Measurements from ENCODE around the gene PRKCH. TPM values are rescaled to one million over a fixed set of nuclear protein-coding genes. Genes with fewer than 3 reads are reported as not detected.
A peak's percentile ranks its signal among the peaks of the same experiment; 100 is the strongest.

The PRKCH gene
- total RNA-seq, 1 experiment from 2014 or later: 5.2 TPM

GRCh38 chr14:61396279-61396678 is 74.9 kb downstream of the PRKCH start:
- no peak overlapping the region for H3K27ac ChIP-seq (ENCODE audit: insufficient read length, low read depth, low read length)
- no peak overlapping the region for H4K91ac ChIP-seq (ENCODE audit: insufficient read length, low read depth, low read length)
- no CpG with 5 or more reads among the region's 1 CpG for WGBS (ENCODE audit: extremely low coverage, insufficient read length, low lambda C conversion rate)
- no peak overlapping the region for H3K4ac ChIP-seq (ENCODE audit: low read depth, low read length)
- H3K36me3 Mint-ChIP-seq (ENCODE audit: insufficient read depth in 1 of 3, low read depth in 3 of 3): no peaks in the 10 kb centered on the region
- H2BK15ac ChIP-seq (ENCODE audit: low read depth, low read length): no peak overlapping the region
- no peak overlapping the region for H2BK120ac ChIP-seq (ENCODE audit: low read depth, low read length, poor library complexity, severe bottlenecking)
- H4K20me1 ChIP-seq (ENCODE audit: control insufficient read depth, insufficient read depth, insufficient read length): no peaks in the 10 kb centered on the region
- no peak overlapping the region for H3T11ph ChIP-seq (ENCODE audit: low read length)
- no peak overlapping the region for H3K56ac ChIP-seq (ENCODE audit: insufficient read length, low read depth, low read length)
- H3K9ac ChIP-seq (ENCODE audit: extremely low read depth, insufficient read length, low read length): no peak overlapping the region
- H2BK20ac ChIP-seq (ENCODE audit: low read depth, low read length, poor library complexity, severe bottlenecking): no peak overlapping the region
- no peak overlapping the region for H3K14ac ChIP-seq (ENCODE audit: insufficient read depth, low read length)
- peak overlapping the region in 1 of 3 experiments; percentile 12; a peak in 1 of 7 replicates for H3K27ac Mint-ChIP-seq
- H3K9me3 Mint-ChIP-seq: no peaks in the 10 kb centered on the region
- no peaks in the 10 kb centered on the region for H3K23me2 ChIP-seq (ENCODE audit: insufficient read length, low read depth, low read length, poor library complexity, severe bottlenecking)
- no peaks in the 10 kb centered on the region for H3K4me1 ChIP-seq (ENCODE audit: insufficient read depth, low read length)
- H3K4me2 ChIP-seq (ENCODE audit: insufficient read depth, insufficient read length, low read length): no peak overlapping the region
- no peak overlapping the region for H3K23ac ChIP-seq (ENCODE audit: insufficient read length, low read depth, low read length)
- no peaks in the 10 kb centered on the region for H3K79me1 ChIP-seq (ENCODE audit: insufficient read depth, low read depth, low read length, poor library complexity, severe bottlenecking)
- no peak overlapping the region for H2AFZ ChIP-seq (ENCODE audit: low read length)
- no peak overlapping the region for H4K8ac ChIP-seq (replicated peaks; ENCODE audit: insufficient read length, low read depth, low read length)
- no peaks in the 10 kb centered on the region; the same call in 1 of the 2 replicates for H3K27me3 Mint-ChIP-seq (ENCODE audit: low read depth)
- no peak overlapping the region for H3K4me3 Mint-ChIP-seq
- no peak overlapping the region for H4K5ac ChIP-seq (ENCODE audit: insufficient read length, low read depth, low read length)
- no peak overlapping the region for H2BK12ac ChIP-seq (ENCODE audit: insufficient read length, low read depth, low read length)
- TF ChIP-seq, protein P1, sequence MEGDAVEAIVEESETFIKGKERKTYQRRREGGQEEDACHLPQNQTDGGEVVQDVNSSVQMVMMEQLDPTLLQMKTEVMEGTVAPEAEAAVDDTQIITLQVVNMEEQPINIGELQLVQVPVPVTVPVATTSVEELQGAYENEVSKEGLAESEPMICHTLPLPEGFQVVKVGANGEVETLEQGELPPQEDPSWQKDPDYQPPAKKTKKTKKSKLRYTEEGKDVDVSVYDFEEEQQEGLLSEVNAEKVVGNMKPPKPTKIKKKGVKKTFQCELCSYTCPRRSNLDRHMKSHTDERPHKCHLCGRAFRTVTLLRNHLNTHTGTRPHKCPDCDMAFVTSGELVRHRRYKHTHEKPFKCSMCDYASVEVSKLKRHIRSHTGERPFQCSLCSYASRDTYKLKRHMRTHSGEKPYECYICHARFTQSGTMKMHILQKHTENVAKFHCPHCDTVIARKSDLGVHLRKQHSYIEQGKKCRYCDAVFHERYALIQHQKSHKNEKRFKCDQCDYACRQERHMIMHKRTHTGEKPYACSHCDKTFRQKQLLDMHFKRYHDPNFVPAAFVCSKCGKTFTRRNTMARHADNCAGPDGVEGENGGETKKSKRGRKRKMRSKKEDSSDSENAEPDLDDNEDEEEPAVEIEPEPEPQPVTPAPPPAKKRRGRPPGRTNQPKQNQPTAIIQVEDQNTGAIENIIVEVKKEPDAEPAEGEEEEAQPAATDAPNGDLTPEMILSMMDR (conservative IDR thresholded peaks at IDR 0.05): no peak
- H3K79me2 ChIP-seq (ENCODE audit: insufficient read depth, low read length): no peaks in the 10 kb centered on the region
- no peak overlapping the region for H3K18ac ChIP-seq (ENCODE audit: insufficient read length, low read depth, low read length)
- H3K27me3 ChIP-seq (ENCODE audit: insufficient read depth, low read length): no peaks in the 10 kb centered on the region
- H3K4me1 Mint-ChIP-seq: no peaks in the 10 kb centered on the region
- DNase-seq: no peak
- H2AK5ac ChIP-seq (ENCODE audit: insufficient read length, low read length): no peak overlapping the region
- no peaks in the 10 kb centered on the region for H3K9me3 ChIP-seq (ENCODE audit: control insufficient read depth, low read depth, low read length)
- H2BK5ac ChIP-seq (ENCODE audit: insufficient read length, low read length): no peak overlapping the region
